ENCODE data around the gene KRTAP10-12.

- TF ChIP-seq CTCF (IDR thresholded peaks at IDR 0.05) = no peak
- no peak for TF ChIP-seq EP300 (IDR thresholded peaks at IDR 0.05)
- TF ChIP-seq POLR2A (IDR thresholded peaks at IDR 0.05) = no peak
These were observed 12.5 kb upstream of the KRTAP10-12 start for GRCh38 chr21:44684483-44684882.

Measured in tibial nerve (tissue), 4 donors.